SK-N-MC (cell line): ENCODE data around the gene DNER.
"Not testable (repeated sequence)": the region's sequence is repeated elsewhere in the genome, so short reads cannot be mapped to it uniquely, and the experiment has no call there.

ENCODE experiments used
- EZH2 ChIP-seq: fragments of 200-600 bp; sonication (generic); IDR thresholded peaks from one replicate; pipeline ENCODE4 v1.6.1; 2017; ENCODE audit warnings: antibody characterized with exemption
- FOXP2 ChIP-seq: optimal IDR thresholded peaks from 2 replicates; pipeline ENCODE3; 2011; ENCODE audit warnings: mild to moderate bottlenecking, moderate library complexity; ENCODE audit not compliant: insufficient read depth; ENCODE audit errors: extremely low read length, control extremely low read depth
- POLR2AphosphoS5 ChIP-seq: IDR thresholded peaks from 2 replicates; pipeline ENCODE4 v1.6.1; 2012; ENCODE audit warnings: mild to moderate bottlenecking, low read depth, low read length, borderline replicate concordance

GRCh38 chr2:229614021-229614420 is 100.3 kb downstream of the DNER start:
- not testable (repeated sequence) for TF ChIP-seq POLR2AphosphoS5, EZH2, FOXP2
